AG09309 (cell line): Measurements from ENCODE around the gene DPP6.

Source experiments
- DNase-seq: peaks from one replicate; pipeline ENCODE4 v3.0.0-alpha.2; 2010; ENCODE audit warnings: low read depth
- H3K4me3 ChIP-seq: 2 replicates; pipeline ENCODE4 v1.5.1; 2011; ENCODE audit warnings: mild to moderate bottlenecking, low read depth, low read length, moderate library complexity; ENCODE audit not compliant: control insufficient read depth
- CTCF ChIP-seq: IDR thresholded peaks from 2 replicates; pipeline ENCODE4 v1.5.1; 2011; ENCODE audit warnings: mild to moderate bottlenecking, low read depth, low read length, inconsistent platforms; ENCODE audit not compliant: insufficient read depth, control insufficient read depth; ENCODE audit errors: missing control alignments

DPP6 gene

GRCh38 chr7:154862153-154862791 lies 810.1 kb downstream of the DPP6 start:
- no peak overlapping the region for H3K4me3 ChIP-seq
- TF ChIP-seq CTCF: no peak
- no peak for DNase-seq

GRCh38 chr7:154863766-154864522 lies 811.7 kb downstream of the DPP6 start:
- TF ChIP-seq CTCF: no peak
- no peak overlapping the region for H3K4me3 ChIP-seq
- DNase-seq: no peak

- DNase-seq: no peak
- TF ChIP-seq CTCF: no peak
- H3K4me3 ChIP-seq: no peak overlapping the region
Measured at GRCh38 chr7:154864523-154864891, 812.3 kb downstream of the DPP6 start.

GRCh38 chr7:154865984-154866685 lies 813.9 kb downstream of the DPP6 start:
- no peak for TF ChIP-seq CTCF
- DNase-seq: no peak
- no peak overlapping the region for H3K4me3 ChIP-seq

- no peak for TF ChIP-seq CTCF
- no peak overlapping the region for H3K4me3 ChIP-seq
- DNase-seq: no peak
Measured at GRCh38 chr7:154867068-154867467, 814.9 kb downstream of the DPP6 start.

- no peak for TF ChIP-seq CTCF
- no peak overlapping the region for H3K4me3 ChIP-seq
- no peak for DNase-seq
Measured at GRCh38 chr7:154868921-154869320, 816.7 kb downstream of the DPP6 start.
